Epithelial cell of proximal tubule (primary cell): ENCODE measurements around the gene ADGRA1. TPM values are rescaled to one million over a fixed set of nuclear protein-coding genes. Genes with fewer than 3 reads are reported as not detected.
A peak's percentile ranks its signal among the peaks of the same experiment; 100 is the strongest.

Source experiments
- DNase-seq: peaks from one replicate; pipeline ENCODE4 v3.0.0-alpha.2; 2011; ENCODE audit warnings: low read depth
- H3K4me3 ChIP-seq: 2 replicates; pipeline ENCODE4 v1.5.1; 2011; ENCODE audit warnings: low read depth, mild to moderate bottlenecking, low read length
- CTCF ChIP-seq: conservative IDR thresholded peaks from 2 replicates; pipeline ENCODE4 v1.5.1; 2012; ENCODE audit warnings: low read depth, mild to moderate bottlenecking, low read length
- total RNA-seq: library from RNA; depleted of rRNA; stranded (reverse); fragments of >200 nt; gene quantifications from 2 replicates; pipeline ENCODE4 v1.2.3, GENCODE V29; 2015

Gene ADGRA1
- total RNA-seq, 1 donor from 2014 or later, result not detected

DNA sequence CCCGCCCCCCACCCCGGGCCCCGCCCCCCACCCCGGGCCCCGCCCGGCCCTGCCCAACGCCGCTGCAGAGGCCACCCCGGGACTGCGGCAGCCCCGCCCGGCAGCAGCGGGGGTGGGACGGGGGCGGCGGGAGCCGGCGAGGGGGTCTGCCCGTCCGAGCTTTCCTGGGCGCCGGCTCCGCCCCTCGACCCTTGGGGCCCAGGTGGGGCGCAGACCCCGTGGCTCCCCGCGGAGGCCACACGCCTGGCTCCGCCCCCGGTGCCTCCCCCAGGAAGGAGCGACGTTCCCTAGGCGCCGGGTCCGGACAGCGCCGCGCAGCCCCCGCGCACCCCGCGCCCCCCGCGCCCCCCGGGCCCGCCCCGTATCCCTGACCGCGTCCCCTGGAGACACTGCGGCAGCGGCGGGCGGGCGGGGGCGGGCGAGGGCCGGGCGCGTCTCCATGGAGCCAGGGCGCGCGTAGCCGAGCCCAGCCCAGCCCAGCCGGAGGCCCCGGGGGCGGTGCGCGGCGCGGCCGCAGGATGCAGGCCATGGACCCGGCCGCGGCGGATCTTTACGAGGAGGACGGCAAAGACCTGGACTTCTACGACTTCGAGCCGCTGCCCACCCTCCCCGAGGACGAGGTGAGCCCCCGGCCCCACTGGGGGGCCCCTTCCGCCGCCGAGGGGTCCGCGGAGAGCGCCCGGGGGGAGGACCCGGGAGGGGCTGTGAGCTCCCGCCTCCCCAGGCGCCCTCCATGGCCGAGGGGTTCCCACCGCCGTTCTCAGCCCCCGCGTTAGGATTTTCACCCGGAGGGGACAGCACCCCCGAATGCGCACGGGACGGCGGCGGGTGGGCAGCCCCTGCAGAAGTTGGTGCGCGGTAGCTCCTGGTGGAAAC is 72.5 kb downstream of the ADGRA1 start, which contains the start of gene KNDC1:
KNDC1 (plus strand) TSS at position 270 of the 876 bp plus-strand sequence; CDS start at position 519, 249 bp downstream.
- TF ChIP-seq CTCF, result no peak
- no peak for DNase-seq
- H3K4me3 ChIP-seq, result peak within 1 kb of the TSS; percentile 48

DNA sequence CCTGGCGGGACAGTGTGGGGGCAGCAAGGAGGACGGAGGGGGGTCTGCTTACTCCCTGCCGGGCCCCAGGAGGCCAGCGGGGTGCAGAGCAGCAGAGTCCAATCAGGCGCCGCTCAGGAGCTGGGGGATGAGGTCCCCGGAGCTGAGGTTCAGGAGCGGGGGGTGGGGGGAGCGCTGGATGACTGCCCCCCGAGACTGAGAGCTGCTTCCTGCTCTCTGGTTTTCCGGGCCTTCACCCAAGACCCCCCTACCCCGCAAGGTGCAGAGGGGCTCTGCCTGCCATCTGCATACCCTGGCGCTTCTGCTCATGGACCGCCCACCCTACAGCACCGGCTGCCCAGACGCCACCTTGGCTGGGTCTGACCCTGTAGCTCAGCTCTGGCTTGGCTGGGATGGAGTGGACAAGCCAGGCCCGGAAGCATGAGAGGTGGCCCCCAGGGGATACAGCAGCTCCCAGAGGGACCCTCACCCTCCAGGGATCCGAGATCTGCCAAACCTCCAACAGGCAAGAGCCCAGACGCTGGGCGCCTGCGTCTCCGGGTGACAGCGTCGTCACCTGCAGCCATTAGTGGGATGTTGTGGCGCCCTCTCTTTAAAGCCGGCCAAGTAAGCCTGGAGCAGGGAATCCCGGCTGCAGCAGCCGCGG is 73.2 kb downstream of the ADGRA1 start:
- no peak for TF ChIP-seq CTCF
- H3K4me3 ChIP-seq, result peak overlapping the region; percentile 48

GRCh38 chr10:133161486-133162109 is 73.9 kb downstream of the ADGRA1 start:
- H3K4me3 ChIP-seq, result no peak overlapping the region
- no peak for TF ChIP-seq CTCF
- no peak for DNase-seq

More for the DNA sequence above, 73.2 kb downstream of the ADGRA1 start:
- DNase-seq, result no peak

GRCh38 chr10:133162178-133162909 is 74.6 kb downstream of the ADGRA1 start:
- no peak for DNase-seq
- no peak for TF ChIP-seq CTCF
- H3K4me3 ChIP-seq, result no peak overlapping the region

DNA sequence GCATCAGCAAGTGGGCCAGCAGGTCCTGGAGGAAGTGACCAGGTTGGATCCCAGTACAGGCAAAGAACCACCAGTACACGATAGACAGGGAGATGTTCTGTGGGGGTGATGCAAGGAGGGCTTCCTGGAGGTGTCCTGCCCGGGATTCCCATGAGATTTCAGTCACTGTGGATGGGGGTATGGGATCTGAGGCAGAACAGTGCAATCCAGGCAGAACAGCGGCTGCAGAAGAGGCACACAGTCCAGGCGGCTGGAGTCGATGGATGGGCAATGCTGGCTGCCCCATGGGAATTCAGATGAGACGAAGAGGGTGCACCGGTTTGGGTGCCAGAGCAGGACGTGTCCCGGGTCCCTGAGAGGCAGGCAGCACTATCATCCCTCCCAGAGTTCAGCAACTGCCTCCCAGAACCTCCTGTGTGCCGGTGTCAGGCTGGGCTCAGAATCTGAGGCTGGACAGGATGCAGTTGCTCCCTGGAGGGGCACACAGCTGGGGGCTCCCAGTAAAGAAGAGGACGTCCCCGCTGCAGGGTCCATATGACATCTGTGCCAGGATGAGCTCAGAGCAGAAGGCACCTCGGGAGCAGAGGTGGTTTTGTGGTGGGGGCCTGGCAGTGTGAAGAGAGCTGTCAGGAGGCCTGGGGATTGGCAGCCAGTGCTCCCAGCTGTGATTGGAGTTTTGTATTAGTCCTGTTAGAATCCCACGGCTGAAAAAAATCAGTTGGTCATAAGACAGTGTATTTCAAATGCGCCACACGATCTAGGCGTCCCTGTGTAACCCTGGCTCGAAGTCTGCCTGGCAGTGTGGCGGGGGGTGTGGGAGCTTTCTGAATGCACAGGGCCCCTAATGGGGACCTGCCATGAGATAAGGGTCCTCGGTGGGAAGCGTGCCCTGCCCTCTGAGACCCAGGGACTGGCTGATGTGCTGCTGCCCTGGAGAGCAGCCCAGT is 75.5 kb downstream of the ADGRA1 start:
- H3K4me3 ChIP-seq, result no peak overlapping the region
- DNase-seq, result no peak
- no peak for TF ChIP-seq CTCF
